Panc1 (cell line): ENCODE results near the gene DUXB. TPM values are rescaled to one million over a fixed set of nuclear protein-coding genes. Genes with fewer than 3 reads are reported as not detected.

ENCODE experiments used
- ATAC-seq: fragments of 200-7000 bp; cut with Tn5 transposase; 2 replicates; pipeline ENCODE4 v1.9.1; 2020; ENCODE audit warnings: mild to moderate bottlenecking, moderate library complexity
- BruUV-seq: library from RNA; stranded (reverse); fragments of 400-500 nt; replicated peaks from 2 replicates; lab custom pipeline; 2021; lab: Mats Ljungman, UMichigan
- CTCF ChIA-PET: fragments of 300-600 bp; sonication (Branson Sonifier 250); formaldehyde crosslinking; loops from one replicate; lab custom pipeline; 2022; ENCODE audit warnings: antibody characterized with exemption; lab: Charles Lee
- POLR2A ChIA-PET: fragments of 300-600 bp; sonication (Branson Sonifier 250); formaldehyde crosslinking; loops from one replicate; lab custom pipeline; 2022; ENCODE audit warnings: antibody characterized with exemption; lab: Charles Lee
- DNase-seq: peaks from one replicate; pipeline ENCODE4 v3.0.0-alpha.2; 2010; ENCODE audit warnings: low read depth, low spot score
- H3K27ac ChIP-seq: 2 replicates; pipeline ENCODE4 v1.5.1; 2011; ENCODE audit warnings: mild to moderate bottlenecking, low read length, inconsistent platforms
- H3K27me3 ChIP-seq: fragments of 200-500 bp; sonication (Bioruptor generic); 2 replicates; pipeline ENCODE4 v1.6.0; 2014; ENCODE audit warnings: low read length, inconsistent platforms; ENCODE audit not compliant: control insufficient read depth, insufficient read depth
- H3K36me3 ChIP-seq: fragments of 200-500 bp; sonication (Bioruptor generic); 2 replicates; pipeline ENCODE4 v1.5.1; 2014; ENCODE audit warnings: inconsistent platforms, mild to moderate bottlenecking, low read length, moderate library complexity; ENCODE audit not compliant: control insufficient read depth, insufficient read depth
- H3K4me1 ChIP-seq: 2 replicates; pipeline ENCODE4 v1.5.1; 2011; ENCODE audit warnings: inconsistent platforms, mild to moderate bottlenecking, low read length, moderate library complexity; ENCODE audit not compliant: control insufficient read depth, insufficient read depth
- H3K4me3 ChIP-seq, 2 experiments: 2 replicates each; pipeline ENCODE4 v1.5.1; 2011 to 2012; ENCODE audit warnings: low read depth in 2 of 2, low read length in 2 of 2, mild to moderate bottlenecking in 2 of 2, inconsistent platforms in 1 of 2, moderate library complexity in 1 of 2
- H3K9me3 ChIP-seq: fragments of 200-500 bp; sonication (Bioruptor generic); 2 replicates; pipeline ENCODE4 v1.5.1; 2014; ENCODE audit warnings: low read depth, mild to moderate bottlenecking, inconsistent platforms, low read length, moderate library complexity; ENCODE audit not compliant: control insufficient read depth, insufficient read depth
- POLR2AphosphoS5 ChIP-seq: IDR thresholded peaks from 2 replicates; pipeline ENCODE4 v1.6.1; 2012; ENCODE audit warnings: mild to moderate bottlenecking, low read depth, low read length, moderate library complexity
- SIN3A ChIP-seq: IDR thresholded peaks from 2 replicates; pipeline ENCODE4 v1.6.1; 2012; ENCODE audit warnings: low read depth, mild to moderate bottlenecking, low read length, moderate library complexity, borderline replicate concordance; ENCODE audit not compliant: insufficient read depth
- TCF7L2 ChIP-seq: IDR thresholded peaks from 2 replicates; pipeline ENCODE4 v1.6.1; 2011; ENCODE audit warnings: mild to moderate bottlenecking, low read depth, low read length, inconsistent platforms
- in situ Hi-C: cut with HindIII; loops from 2 replicates; pipeline ENCODE4 v1.10.0; 2016; ENCODE audit warnings: low sequenced_read_pairs, low pct_unique_long_range_greater_than_20kb
- intact Hi-C: fragments of 100-400 bp; cut with micrococcal nuclease; formaldehyde crosslinking; loops from one replicate; pipeline ENCODE4 v1.10.0; 2022; ENCODE audit not compliant: unreplicated experiment
- total RNA-seq: library from RNA; stranded (reverse); gene quantifications from one replicate; pipeline ENCODE4 v1.2.1, GENCODE V29; 2021; ENCODE audit not compliant: unreplicated experiment
- TF ChIP-seq, protein P1 (sequence below), 2 experiments: IDR thresholded peaks; 2 replicates each; pipeline ENCODE4 v1.6.1; 2011 to 2012; ENCODE audit warnings: low read depth in 2 of 2, control low read depth in 1 of 2, low read length in 1 of 2, mild to moderate bottlenecking in 1 of 2, moderate library complexity in 1 of 2; ENCODE audit not compliant: insufficient read depth in 1 of 2
- TF ChIP-seq, protein P2 (sequence below): fragments of 450-650 bp; IDR thresholded peaks from 2 replicates; pipeline ENCODE4 v1.5.1; 2017; ENCODE audit warnings: mild to moderate bottlenecking

Gene DUXB
- total RNA-seq, 1 experiment from 2014 or later: not detected

DNA sequence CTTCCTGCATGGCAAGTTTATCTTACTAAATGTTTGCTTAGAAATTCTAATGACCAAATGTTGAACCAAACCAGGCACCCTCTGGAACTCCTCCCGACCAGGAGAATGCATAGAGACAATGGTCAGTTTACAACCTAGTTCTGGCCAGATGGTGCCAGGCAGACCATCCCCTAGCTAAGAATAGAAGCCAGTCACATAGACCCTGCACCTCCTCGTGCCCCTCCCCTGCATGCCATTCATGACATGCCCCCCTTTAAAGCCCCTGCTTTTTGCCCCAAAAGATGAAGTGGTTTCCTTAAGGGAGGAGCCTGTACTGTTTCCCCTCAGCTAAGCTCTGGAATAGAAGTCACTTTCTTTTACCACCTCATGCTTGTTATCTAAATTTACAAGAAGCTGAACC, 31.6 kb upstream of the DUXB start:
- Histone ChIP-seq H3K4me3 (no peak overlapping the region), H3K27me3 (no peaks in the 10 kb centered on the region), H3K36me3 (no peaks in the 10 kb centered on the region), H3K9me3 (no peaks in the 10 kb centered on the region), H3K4me1 (no peaks in the 10 kb centered on the region), H3K27ac (no peak overlapping the region)
- ChIA-PET POLR2A (no interaction called here), CTCF (no interaction called here)
- in situ Hi-C loops (no loop called here), intact Hi-C loops (no loop called here)
- BruUV-seq: no TSS peak
- ATAC-seq (no peak), DNase-seq (no peak)
- TF ChIP-seq, protein P1, sequence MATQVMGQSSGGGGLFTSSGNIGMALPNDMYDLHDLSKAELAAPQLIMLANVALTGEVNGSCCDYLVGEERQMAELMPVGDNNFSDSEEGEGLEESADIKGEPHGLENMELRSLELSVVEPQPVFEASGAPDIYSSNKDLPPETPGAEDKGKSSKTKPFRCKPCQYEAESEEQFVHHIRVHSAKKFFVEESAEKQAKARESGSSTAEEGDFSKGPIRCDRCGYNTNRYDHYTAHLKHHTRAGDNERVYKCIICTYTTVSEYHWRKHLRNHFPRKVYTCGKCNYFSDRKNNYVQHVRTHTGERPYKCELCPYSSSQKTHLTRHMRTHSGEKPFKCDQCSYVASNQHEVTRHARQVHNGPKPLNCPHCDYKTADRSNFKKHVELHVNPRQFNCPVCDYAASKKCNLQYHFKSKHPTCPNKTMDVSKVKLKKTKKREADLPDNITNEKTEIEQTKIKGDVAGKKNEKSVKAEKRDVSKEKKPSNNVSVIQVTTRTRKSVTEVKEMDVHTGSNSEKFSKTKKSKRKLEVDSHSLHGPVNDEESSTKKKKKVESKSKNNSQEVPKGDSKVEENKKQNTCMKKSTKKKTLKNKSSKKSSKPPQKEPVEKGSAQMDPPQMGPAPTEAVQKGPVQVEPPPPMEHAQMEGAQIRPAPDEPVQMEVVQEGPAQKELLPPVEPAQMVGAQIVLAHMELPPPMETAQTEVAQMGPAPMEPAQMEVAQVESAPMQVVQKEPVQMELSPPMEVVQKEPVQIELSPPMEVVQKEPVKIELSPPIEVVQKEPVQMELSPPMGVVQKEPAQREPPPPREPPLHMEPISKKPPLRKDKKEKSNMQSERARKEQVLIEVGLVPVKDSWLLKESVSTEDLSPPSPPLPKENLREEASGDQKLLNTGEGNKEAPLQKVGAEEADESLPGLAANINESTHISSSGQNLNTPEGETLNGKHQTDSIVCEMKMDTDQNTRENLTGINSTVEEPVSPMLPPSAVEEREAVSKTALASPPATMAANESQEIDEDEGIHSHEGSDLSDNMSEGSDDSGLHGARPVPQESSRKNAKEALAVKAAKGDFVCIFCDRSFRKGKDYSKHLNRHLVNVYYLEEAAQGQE (IDR thresholded peaks at IDR 0.05; ENCODE audit: insufficient read depth in 1 of 2, low read depth in 2 of 2, low read length in 1 of 2): no peak
- TF ChIP-seq SIN3A: no peak
- no peak for TF ChIP-seq POLR2AphosphoS5
- TF ChIP-seq, protein P2, sequence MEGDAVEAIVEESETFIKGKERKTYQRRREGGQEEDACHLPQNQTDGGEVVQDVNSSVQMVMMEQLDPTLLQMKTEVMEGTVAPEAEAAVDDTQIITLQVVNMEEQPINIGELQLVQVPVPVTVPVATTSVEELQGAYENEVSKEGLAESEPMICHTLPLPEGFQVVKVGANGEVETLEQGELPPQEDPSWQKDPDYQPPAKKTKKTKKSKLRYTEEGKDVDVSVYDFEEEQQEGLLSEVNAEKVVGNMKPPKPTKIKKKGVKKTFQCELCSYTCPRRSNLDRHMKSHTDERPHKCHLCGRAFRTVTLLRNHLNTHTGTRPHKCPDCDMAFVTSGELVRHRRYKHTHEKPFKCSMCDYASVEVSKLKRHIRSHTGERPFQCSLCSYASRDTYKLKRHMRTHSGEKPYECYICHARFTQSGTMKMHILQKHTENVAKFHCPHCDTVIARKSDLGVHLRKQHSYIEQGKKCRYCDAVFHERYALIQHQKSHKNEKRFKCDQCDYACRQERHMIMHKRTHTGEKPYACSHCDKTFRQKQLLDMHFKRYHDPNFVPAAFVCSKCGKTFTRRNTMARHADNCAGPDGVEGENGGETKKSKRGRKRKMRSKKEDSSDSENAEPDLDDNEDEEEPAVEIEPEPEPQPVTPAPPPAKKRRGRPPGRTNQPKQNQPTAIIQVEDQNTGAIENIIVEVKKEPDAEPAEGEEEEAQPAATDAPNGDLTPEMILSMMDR: no peak
- TF ChIP-seq TCF7L2: no peak

DNA sequence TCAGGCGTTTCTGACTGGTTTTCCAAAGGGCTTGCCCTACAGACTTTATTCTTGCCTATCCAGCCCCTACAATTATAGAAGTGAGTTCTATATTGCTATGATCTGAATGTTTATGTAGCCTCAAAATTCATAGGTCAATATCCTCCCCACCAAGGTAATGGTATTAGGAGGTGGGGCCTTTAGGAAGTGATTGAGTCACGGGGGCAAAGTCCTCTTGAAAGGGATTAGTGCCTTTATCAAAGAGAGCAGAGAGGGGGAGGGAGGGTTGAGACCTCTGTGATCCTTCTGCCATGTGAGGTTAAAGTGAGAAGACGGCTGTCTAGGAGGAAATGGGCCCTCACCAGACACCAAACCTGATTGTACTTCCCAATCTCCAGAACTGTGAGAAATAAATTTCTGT, 26.0 kb upstream of the DUXB start:
- in situ Hi-C loops: no loop called here
- no TSS peak for BruUV-seq
- ChIA-PET CTCF (no interaction called here), POLR2A (no interaction called here)
- Histone ChIP-seq H3K9me3 (no peaks in the 10 kb centered on the region), H3K36me3 (no peaks in the 10 kb centered on the region), H3K4me3 (no peak overlapping the region), H3K27me3 (no peaks in the 10 kb centered on the region), H3K27ac (no peak overlapping the region), H3K4me1 (no peaks in the 10 kb centered on the region)
- ATAC-seq (no peak), DNase-seq (no peak)
- TF ChIP-seq, protein P1 (IDR thresholded peaks at IDR 0.05; ENCODE audit: insufficient read depth in 1 of 2, low read depth in 2 of 2, low read length in 1 of 2): no peak
- TF ChIP-seq, protein P2: no peak
- TF ChIP-seq POLR2AphosphoS5 (no peak), TCF7L2 (no peak), SIN3A (no peak)
- intact Hi-C loops: no loop called here
